Stimulated activated CD8-positive, alpha-beta memory T cell treated with anti-CD3 and anti-CD28 coated beads, Interleukin-15, amount 100 ng/mL, for 24 hours (primary cell): ENCODE data around the gene DOCK1.

ENCODE experiments used
- DNase-seq: peaks from one replicate; pipeline ENCODE4 v3.0.0-alpha.2; 2020; ENCODE audit warnings: low read depth

DOCK1 gene

GRCh38 chr10:127354255-127354654 is 449.0 kb downstream of the DOCK1 start:
- DNase-seq, result no peak

GRCh38 chr10:127354992-127355391 is 449.8 kb downstream of the DOCK1 start:
- no peak for DNase-seq

- no peak for DNase-seq
These were observed 451.1 kb downstream of the DOCK1 start for GRCh38 chr10:127356360-127356759.

DNA sequence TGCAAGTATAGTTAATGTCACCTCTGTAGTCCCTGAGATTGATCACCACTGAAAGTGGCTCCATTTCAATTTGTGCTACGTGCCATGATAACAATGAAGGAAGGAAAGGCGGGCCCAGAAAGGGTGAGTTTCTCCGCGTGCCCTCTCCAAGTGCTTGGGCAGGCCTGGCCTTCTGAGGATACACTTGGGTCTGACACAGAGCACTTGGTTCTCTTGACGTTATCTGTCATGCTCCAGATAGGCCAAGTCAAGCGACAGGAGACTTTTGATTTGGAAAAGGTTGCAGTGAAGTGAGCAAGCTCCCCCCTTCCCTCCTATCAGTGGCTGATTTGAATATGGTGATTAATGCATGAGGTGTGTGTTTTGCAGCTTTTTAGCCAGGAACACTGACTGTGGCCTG is 452.0 kb downstream of the DOCK1 start:
- no peak for DNase-seq

DNA sequence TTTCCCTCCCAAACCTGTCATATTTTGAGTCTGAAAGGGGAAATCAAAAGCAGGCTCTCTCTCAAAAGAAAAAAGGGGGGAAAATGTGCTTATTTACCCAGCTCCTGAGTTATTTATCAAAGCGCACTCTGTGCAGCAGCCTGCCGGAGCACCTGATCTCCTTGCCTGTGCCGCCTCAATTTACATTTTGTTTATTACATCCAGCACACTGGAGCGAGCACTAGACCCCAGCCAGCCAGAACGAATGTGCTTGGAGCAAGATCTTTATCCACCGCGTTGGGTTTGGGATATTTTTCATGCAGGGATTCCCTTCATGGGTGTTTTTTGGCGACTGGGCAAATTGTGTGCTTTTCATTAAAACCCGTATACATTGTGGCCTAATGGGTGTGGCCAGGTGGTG is 453.1 kb downstream of the DOCK1 start:
- DNase-seq, result no peak

DNA sequence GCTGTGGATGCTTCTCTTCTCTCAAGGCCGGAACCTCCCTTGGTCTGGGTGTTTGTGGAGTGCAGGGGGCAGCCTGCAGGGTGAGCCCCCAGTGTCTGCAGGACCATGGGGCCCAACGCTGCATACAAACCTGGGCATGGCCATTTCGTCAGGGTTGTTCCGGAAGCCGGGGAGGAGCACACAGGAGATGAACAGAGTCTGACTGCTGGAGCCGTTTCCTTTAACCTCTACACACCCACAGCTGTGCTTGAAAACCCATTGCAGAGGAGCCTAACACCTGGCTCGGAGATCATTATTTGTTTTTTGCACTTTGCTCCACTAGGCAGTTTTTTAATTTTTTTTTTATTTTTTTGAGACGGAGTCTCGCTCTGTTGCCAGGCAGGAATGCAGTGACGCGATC is 458.8 kb downstream of the DOCK1 start:
- no peak for DNase-seq

DNA sequence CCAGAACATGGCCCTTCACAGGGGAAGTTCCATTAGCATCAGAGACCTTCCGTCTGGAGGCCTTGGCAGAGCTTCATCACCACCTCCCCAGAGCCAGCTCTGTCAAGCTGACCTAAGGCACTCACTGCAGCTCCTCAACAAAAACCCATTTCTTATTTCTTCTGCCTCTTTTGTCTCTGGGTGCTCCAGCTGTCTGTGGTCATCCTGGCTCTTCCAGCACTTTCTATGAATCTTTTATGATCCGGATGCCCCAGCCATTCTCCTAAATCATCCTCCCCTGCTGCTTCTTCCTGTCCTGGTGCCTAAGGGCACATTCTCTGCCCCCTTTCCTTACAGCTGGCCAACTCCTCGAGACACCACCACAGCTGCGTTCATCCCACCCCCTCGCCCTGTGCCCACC is 462.9 kb downstream of the DOCK1 start:
- DNase-seq, result no peak

DNA sequence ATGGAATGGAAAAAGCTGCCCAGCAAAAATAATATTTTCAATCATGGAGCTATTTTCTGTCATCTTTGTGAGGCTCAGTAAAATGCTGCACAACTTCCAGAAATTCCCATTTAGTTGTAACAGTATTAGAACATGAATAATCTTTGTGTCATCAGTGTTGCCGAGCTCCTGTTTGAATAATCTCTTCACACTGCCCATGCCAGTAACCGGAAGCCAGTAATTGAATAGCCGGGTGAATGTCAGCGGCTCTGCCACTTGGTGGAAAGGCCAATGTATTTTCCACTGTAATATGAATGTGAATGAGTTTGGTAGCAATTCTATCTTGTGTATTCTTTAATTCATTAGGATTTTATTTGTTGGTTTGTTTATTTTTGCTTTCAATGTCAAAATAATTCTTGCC is 463.7 kb downstream of the DOCK1 start:
- no peak for DNase-seq

GRCh38 chr10:127370601-127371000 is 465.4 kb downstream of the DOCK1 start:
- no peak for DNase-seq

- DNase-seq, result no peak
These were observed 467.1 kb downstream of the DOCK1 start for GRCh38 chr10:127372361-127372760.

GRCh38 chr10:127374074-127374680 is 468.9 kb downstream of the DOCK1 start:
- no peak for DNase-seq

GRCh38 chr10:127374901-127375300 is 469.7 kb downstream of the DOCK1 start:
- DNase-seq, result no peak

- no peak for DNase-seq
These were observed 470.2 kb downstream of the DOCK1 start for GRCh38 chr10:127375461-127375860.

GRCh38 chr10:127376071-127376470 is 470.8 kb downstream of the DOCK1 start:
- no peak for DNase-seq

DNA sequence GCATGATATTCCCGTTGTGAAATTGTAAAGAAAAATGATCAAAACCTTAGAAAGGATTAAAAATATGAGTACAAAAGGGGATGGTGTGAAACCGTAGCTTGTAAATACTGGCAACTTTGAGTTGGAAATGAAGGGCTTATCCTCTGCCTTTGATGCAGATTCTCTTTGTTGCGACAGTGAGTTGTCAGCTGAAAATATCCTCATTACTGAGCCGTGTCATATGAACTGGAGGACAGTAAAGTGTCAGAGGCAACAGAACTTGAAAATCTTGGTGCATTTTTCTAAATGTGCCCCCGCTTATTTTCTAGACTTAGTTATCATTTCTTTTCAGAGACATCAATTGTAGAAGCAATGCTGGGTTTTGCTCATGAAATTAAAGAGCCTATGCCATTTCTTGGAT is 473.4 kb downstream of the DOCK1 start:
- DNase-seq, result no peak

DNA sequence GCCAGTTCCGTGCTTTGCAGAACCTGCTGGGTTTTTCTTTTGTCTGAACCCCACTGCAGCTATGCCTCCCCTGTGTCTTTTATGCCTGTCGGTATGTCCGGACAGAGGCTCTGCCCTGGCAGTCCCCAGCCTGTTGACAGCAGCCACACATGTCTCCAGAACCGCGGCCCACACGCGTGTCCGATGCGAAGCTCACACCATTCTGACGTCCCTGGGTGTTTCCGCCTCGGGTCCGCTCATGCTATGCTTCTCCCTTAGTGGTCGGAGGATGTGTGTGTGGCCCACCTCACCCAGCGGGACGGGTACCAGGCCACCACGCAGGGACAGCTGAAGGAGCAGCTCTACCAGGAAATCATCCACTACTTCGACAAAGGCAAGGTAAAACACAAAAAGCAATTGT is 479.3 kb downstream of the DOCK1 start:
- DNase-seq, result no peak

GRCh38 chr10:127385066-127385465 is 479.8 kb downstream of the DOCK1 start:
- no peak for DNase-seq

DNA sequence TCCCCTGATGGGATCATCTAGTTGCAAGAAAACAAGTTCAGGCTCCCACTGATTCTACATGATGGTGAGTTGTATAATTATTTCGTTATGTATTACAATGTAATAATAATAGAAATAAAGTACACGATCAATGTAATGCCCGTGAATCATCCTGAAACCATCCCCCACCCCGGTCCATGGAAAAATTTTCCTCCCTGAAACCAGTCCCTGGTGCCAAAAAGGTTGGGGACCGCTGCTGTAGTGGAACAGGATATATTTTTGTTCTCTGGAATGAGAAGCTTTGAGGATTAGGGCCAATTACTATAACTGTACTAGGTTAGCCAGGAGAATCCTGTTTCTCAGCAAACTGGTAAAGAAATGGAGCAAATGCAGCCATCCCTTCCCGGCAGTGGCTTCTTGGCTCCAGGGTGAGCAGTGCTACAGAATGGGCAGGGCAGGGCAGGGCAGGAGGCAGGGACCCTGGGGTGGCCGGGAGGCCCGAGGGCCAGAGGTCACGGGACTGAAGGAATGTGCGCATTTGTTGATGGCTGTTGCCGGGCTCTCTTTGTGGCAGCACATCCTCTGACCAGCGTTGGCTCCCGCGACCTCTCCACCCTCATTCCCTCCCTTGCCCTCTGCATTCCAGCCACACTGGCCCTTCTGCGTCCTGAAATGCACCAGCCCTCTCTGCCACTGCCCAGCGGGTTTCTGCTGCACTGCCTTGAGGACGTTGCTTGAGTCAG is 481.5 kb downstream of the DOCK1 start:
- DNase-seq, result no peak

- DNase-seq, result no peak
These were observed 486.6 kb downstream of the DOCK1 start for GRCh38 chr10:127391875-127392274.

GRCh38 chr10:127392351-127393235 is 487.4 kb downstream of the DOCK1 start:
- DNase-seq, result no peak

DNA sequence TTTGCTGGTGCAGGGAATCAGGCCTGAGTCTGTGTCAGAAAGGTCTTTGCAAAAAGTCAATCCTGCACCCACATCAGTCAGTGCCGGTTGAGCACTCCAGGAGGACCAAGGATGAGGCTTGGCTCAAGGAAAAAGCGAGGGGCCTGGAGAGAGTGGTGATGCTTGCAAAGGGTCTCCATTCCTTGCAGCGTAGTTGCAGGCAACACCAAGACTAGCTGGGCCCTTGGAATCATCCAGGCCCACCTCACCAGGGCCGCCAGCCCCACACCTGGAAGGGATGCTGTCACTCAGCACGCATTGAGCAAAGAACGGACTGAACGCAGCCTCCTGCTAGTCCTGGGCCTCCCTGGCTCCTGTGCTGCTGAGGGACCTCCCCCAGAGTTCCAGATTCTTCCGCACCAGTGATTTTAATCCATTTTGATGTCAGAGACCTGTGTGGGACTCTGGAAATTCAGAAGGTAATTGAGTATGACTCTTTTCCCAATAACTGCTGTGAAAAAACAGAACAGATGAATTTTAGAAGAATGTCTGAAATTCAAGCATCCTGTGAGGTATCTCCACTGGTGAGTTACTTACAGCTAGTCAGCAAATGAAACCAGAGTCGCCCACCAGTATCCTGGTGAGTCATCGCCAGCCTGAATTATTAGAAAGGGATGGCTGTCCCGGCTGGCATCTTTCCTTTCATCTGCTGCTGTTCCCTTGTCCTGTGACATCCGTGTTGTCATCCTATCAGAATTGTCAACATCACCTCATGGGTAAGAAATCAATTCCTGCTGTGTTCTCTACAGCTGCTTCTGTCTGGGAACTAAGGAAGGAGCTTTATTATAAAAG is 493.1 kb downstream of the DOCK1 start:
- no peak for DNase-seq

DNA sequence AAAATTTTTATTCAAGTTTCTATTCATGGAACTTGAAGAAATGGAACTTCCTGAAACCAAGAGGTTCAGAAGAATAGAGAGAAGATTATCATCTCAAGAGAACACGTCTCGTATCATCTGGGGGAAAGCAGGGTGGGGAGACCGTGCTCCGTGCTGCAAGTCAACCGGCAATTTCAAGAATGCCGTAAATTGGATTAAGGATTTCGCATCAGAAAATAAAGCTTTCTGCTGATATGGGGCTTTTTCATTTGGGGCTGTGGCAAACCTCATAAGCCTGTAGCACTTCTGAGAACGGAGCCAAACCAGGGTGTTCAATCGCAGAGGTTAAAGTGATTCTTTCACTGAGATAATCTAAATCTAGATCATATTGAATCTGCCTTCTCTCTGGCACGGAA is 493.7 kb downstream of the DOCK1 start:
- DNase-seq, result no peak
